Measurements from ENCODE around the gene TOX4. TPM values are rescaled to one million over a fixed set of nuclear protein-coding genes. Genes with fewer than 3 reads are reported as not detected.

The TOX4 gene
- total RNA-seq, 1 experiment from 2014 or later = 78.8 TPM

DNA sequence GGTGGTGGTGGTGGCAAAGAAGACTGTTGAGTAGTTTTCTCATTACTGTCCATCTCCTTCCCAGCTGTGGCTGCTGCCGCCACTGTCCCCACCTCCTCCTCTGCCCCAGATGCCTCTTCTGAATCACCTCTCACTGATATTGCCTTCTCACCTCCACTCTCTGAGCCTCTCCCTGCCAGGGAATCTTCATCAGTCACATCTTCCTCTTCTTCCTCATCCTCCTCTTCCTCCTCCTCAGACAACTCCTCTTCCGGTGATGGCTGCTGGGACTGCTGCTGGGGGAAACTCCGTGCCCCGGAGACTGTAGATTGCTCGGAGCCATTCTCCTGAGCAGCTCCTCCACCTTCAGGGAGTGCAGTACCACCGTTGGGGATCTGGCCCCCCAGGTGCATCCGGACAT is 46.2 kb downstream of the TOX4 start:
- peaks cover 6% of the 10 kb centered on the region for H3K4me1 Mint-ChIP-seq (ENCODE audit: low read depth, unreplicated experiment)
- Histone ChIP-seq H3K4me1 (no peaks in the 10 kb centered on the region; the same call in 1 of the 2 replicates), H3K9me3 (no peaks in the 10 kb centered on the region), H3K36me3 (ENCODE audit: control insufficient read depth, insufficient read depth, low read length) (no peaks in the 10 kb centered on the region), H3K4me3 (ENCODE audit: low read depth, low read length) (no peak overlapping the region), H3K27me3 (replicated peaks; ENCODE audit: control insufficient read depth, insufficient read depth, low read length) (no peaks in the 10 kb centered on the region)
- H3K9me3 Mint-ChIP-seq (ENCODE audit: unreplicated experiment) = no peaks in the 10 kb centered on the region
- no peaks in the 10 kb centered on the region for H3K36me3 Mint-ChIP-seq (ENCODE audit: insufficient read depth, unreplicated experiment)
- no peaks in the 10 kb centered on the region for H3K27me3 Mint-ChIP-seq (ENCODE audit: insufficient read depth, unreplicated experiment)
- H3K4me3 Mint-ChIP-seq (ENCODE audit: unreplicated experiment) = no peak overlapping the region
- intact Hi-C loops (cut with micrococcal nuclease; ENCODE audit: unreplicated experiment) = no loop called here
- TF ChIP-seq, protein P1, sequence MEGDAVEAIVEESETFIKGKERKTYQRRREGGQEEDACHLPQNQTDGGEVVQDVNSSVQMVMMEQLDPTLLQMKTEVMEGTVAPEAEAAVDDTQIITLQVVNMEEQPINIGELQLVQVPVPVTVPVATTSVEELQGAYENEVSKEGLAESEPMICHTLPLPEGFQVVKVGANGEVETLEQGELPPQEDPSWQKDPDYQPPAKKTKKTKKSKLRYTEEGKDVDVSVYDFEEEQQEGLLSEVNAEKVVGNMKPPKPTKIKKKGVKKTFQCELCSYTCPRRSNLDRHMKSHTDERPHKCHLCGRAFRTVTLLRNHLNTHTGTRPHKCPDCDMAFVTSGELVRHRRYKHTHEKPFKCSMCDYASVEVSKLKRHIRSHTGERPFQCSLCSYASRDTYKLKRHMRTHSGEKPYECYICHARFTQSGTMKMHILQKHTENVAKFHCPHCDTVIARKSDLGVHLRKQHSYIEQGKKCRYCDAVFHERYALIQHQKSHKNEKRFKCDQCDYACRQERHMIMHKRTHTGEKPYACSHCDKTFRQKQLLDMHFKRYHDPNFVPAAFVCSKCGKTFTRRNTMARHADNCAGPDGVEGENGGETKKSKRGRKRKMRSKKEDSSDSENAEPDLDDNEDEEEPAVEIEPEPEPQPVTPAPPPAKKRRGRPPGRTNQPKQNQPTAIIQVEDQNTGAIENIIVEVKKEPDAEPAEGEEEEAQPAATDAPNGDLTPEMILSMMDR (IDR thresholded peaks at IDR 0.05; ENCODE audit: insufficient read depth in 1 of 2, low read depth in 1 of 2, low read length in 1 of 2, severe bottlenecking in 1 of 2, unreplicated experiment in 1 of 2) = no peak
- ChIA-PET CTCF (no interaction called here), POLR2A (no interaction called here)
- no peak overlapping the region for H3K27ac Mint-ChIP-seq (ENCODE audit: unreplicated experiment)
- BruUV-seq (replicated peaks) = no TSS peak
- no peak for DNase-seq

DNA sequence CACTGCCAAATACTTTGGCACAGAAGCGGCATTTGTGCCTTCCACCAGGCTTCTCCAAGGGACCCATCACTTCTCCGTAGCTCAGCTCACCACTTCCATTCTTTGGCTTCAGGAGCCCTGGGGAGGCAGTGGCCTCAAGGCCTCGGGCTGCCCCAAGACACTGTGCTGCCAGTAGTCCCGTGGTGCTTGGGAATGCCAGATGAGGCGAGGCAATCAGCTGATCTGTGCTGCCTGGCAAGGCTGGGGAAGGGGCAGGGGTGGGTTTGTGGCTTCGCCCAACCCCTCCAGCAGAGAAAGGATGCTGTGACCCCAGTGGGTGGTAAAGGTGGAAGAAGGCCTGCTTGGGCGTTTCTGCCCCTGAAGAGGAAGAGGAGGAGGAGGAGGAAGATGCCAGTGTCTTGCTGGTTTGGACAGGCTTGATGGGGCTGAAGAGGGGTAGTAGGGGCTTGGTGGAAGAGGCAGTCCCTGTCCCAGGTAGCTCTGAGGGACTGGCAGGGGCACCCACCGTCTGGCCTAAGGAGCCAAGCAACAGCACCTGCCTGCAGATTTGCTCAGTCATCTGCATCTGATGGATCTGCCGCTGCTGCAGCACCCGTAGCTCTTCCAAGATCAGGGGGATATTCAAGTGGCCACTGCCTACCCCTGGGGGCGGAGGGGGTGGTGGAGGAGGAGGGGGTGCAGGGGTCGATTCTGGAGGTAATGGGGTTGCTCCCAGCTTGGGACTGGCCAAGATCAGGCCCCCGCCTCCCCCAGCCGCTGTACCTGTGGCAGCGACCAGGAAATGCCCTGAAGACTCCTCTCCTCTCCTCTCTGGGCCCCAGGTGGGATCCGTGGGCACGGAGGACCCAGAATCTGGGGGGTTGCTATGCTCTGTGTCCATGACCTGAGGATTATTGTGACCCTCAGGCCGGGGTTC is 47.8 kb downstream of the TOX4 start:
- TF ChIP-seq, protein P1 (IDR thresholded peaks at IDR 0.05; ENCODE audit: insufficient read depth in 1 of 2, low read depth in 1 of 2, low read length in 1 of 2, severe bottlenecking in 1 of 2, unreplicated experiment in 1 of 2) = no peak
- no peak overlapping the region; the same call in 1 of the 2 replicates for H3K4me3 ChIP-seq (ENCODE audit: low read depth, low read length)

DNA sequence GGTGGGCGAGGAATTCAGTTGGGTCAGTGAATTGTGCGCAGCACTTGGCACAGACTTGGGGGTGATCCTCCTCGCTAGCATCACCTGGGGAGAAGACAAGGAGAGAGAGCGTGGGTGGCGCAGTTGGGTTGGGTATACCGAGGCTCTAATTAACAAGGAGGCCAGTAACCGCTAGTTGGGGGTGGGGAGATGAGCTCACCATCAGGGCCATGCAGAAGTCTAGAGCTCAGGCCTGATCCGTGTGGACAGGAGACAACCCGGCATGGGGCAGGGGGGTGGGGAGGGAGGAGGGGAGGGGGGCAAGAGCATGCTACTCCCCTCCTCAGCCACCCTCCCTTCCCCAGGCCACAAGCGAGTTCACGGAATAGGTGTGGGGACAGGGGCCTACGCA is 48.6 kb downstream of the TOX4 start:
- peaks cover 9% of the 10 kb centered on the region for H3K4me1 ChIP-seq
- POLR2A ChIA-PET = interaction anchor here (0.6 to 1.6 kb wide), 5 partner anchors 14 to 88 kb away, joined by 4 to 29 read pairs (median 5); partner anchors contain the start of gene METTL3
- DNase-seq = no peak
- intact Hi-C loops (cut with micrococcal nuclease; ENCODE audit: unreplicated experiment) = no loop called here
- no peaks in the 10 kb centered on the region for H3K9me3 ChIP-seq
- BruUV-seq (replicated peaks) = no TSS peak
- TF ChIP-seq, protein P1 (IDR thresholded peaks at IDR 0.05; ENCODE audit: insufficient read depth in 1 of 2, low read depth in 1 of 2, low read length in 1 of 2, severe bottlenecking in 1 of 2, unreplicated experiment in 1 of 2) = no peak
- H3K27me3 Mint-ChIP-seq (ENCODE audit: insufficient read depth, unreplicated experiment) = no peaks in the 10 kb centered on the region
- no peaks in the 10 kb centered on the region for H3K36me3 Mint-ChIP-seq (ENCODE audit: insufficient read depth, unreplicated experiment)
- peak overlapping the region; percentile 79 for H3K4me3 ChIP-seq (ENCODE audit: low read depth, low read length)
- CTCF ChIA-PET = interaction anchor here (0.7 to 1.5 kb wide), 4 partner anchors 13 to 27 kb away, joined by 3 to 12 read pairs (median 4); partner anchors contain the start of gene METTL3
- peak overlapping the region; percentile 72 for H3K27ac Mint-ChIP-seq (ENCODE audit: unreplicated experiment)
- H3K4me3 Mint-ChIP-seq (ENCODE audit: unreplicated experiment) = peak overlapping the region; percentile 74
- no peaks in the 10 kb centered on the region for H3K27me3 ChIP-seq (replicated peaks; ENCODE audit: control insufficient read depth, insufficient read depth, low read length)
- no peaks in the 10 kb centered on the region for H3K9me3 Mint-ChIP-seq (ENCODE audit: unreplicated experiment)
- H3K36me3 ChIP-seq (ENCODE audit: control insufficient read depth, insufficient read depth, low read length) = no peaks in the 10 kb centered on the region
- peaks cover 13% of the 10 kb centered on the region for H3K4me1 Mint-ChIP-seq (ENCODE audit: low read depth, unreplicated experiment)

More for the DNA sequence above, 47.8 kb downstream of the TOX4 start:
- H3K27ac Mint-ChIP-seq (ENCODE audit: unreplicated experiment) = peak overlapping the region; percentile 72
- intact Hi-C loops (cut with micrococcal nuclease; ENCODE audit: unreplicated experiment) = no loop called here
- H3K36me3 ChIP-seq (ENCODE audit: control insufficient read depth, insufficient read depth, low read length) = no peaks in the 10 kb centered on the region
- H3K36me3 Mint-ChIP-seq (ENCODE audit: insufficient read depth, unreplicated experiment) = no peaks in the 10 kb centered on the region
- no peaks in the 10 kb centered on the region for H3K27me3 Mint-ChIP-seq (ENCODE audit: insufficient read depth, unreplicated experiment)
- no peaks in the 10 kb centered on the region for H3K27me3 ChIP-seq (replicated peaks; ENCODE audit: control insufficient read depth, insufficient read depth, low read length)
- CTCF ChIA-PET = no interaction called here
- POLR2A ChIA-PET = no interaction called here
- peak overlapping the region; percentile 74 for H3K4me3 Mint-ChIP-seq (ENCODE audit: unreplicated experiment)
- DNase-seq = no peak
- H3K9me3 ChIP-seq = no peaks in the 10 kb centered on the region
- H3K4me1 Mint-ChIP-seq (ENCODE audit: low read depth, unreplicated experiment) = peaks cover 13% of the 10 kb centered on the region
- H3K4me1 ChIP-seq = peaks cover 9% of the 10 kb centered on the region
- TSS peak; percentile 39 for BruUV-seq (replicated peaks)
- H3K9me3 Mint-ChIP-seq (ENCODE audit: unreplicated experiment) = no peaks in the 10 kb centered on the region

Measured in Caco-2 (cell line).